Measurements from ENCODE around the gene ARVCF. TPM values are rescaled to one million over a fixed set of nuclear protein-coding genes. Genes with fewer than 3 reads are reported as not detected.

The ARVCF gene
- total RNA-seq, 2 donors from 2014 or later = 20.1 to 21.3 TPM

DNA sequence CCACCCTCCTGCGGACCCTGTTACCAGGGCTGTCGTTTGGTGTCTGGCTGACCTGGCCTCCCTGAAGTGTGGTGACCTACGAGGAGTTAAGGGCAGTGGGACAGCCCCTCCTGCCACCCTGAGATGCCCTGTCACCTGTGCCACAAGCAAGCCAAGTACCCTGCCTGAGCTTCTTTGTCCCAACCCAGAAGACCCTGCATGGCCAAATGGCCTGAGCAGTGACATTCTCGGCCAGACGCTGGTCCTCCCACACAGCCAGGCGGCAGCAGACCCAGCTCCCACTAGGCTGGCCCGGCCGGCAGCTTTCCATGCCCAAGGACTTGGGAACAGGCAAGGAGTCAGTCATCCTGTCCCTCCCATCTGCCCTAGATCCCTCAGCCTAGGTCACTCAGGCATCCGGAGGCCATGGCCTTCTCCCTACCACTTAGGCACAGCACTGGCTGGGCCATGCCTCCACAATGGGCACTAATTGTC, 7.6 kb downstream of the ARVCF start:
- intact Hi-C loops (cut with DNase I) = no loop called here

DNA sequence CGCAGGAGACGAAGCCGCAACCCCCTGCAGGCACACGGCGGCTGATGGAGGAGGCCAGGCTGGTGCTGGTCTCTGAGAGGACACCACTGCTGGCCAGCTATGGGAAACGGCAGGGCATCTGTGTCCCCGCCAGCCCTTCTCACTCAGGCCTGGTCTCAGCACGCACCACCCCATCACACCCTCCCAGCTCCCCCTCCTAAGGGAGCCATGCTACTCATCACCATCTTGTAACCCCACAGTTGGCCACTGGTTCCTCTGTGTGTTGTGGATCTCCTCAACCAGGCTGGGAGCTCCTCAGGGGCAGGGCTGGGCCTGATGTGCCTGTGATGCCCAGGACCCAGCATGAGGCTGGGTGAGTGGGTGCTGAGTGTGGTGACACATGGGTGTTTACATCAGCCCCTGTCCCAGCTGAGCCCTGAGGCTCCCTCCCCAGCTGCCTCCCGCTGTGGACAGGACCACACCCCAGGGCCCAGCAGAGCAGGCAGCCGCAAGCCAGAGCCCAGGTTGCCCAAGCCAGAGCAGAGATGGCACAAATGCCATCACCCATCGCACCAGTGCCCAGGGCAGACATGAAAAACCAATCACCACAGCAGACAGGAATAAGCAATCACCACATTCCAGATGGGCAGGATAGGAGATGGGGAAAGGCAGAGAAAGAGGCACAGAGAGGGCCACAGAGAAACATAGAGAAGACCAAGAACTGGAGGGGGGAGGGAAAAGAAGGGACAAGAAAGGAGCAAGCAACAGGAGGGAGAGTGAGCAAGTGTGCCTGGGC, 8.2 kb downstream of the ARVCF start:
- intact Hi-C loops (cut with DNase I) = no loop called here

More for the DNA sequence above, 7.6 kb downstream of the ARVCF start:
- DNase-seq (ENCODE audit: low spot score) = peak; percentile 72

DNA sequence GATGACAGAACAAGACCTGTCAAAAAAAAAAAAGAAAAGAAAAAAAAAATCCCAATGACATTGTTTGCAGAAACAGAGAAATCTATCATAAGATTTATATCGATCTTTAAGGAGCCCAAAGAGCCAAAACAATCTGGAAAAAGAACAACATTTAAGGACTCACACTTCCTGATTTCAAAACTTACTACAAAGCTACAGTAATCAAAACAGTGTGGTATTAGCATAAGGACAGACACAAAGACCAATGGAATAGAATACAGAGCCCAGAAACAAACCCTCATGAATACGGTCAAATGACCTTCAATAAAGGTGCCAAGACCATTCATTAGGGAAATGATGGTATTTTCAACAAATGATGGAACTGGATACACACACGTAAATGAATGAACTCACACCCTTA, 12.2 kb downstream of the ARVCF start:
- no peak for DNase-seq (ENCODE audit: low spot score)
- intact Hi-C loops (cut with DNase I) = no loop called here

More for the DNA sequence above, 8.2 kb downstream of the ARVCF start:
- DNase-seq (ENCODE audit: low spot score) = peak; percentile 66

DNA sequence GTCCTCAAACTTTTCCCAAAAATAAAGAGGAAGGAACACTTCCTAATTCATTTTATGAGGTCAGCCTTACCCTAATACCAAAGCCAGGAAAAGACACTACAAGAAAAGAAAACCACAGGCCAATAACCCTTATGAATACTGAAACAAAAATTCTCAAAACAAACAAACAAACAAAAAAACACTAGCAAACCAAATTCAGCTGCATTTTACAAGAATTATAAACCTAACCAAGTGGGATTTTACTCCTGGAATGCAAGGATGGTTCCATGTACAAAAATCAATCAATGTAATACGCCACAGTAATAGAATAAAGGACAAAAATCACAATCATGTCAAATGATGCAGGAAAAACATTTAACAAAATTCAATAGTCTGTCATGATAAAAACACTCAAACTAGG, 13.3 kb downstream of the ARVCF start:
- no peak for DNase-seq (ENCODE audit: low spot score)
- intact Hi-C loops (cut with DNase I) = no loop called here

DNA sequence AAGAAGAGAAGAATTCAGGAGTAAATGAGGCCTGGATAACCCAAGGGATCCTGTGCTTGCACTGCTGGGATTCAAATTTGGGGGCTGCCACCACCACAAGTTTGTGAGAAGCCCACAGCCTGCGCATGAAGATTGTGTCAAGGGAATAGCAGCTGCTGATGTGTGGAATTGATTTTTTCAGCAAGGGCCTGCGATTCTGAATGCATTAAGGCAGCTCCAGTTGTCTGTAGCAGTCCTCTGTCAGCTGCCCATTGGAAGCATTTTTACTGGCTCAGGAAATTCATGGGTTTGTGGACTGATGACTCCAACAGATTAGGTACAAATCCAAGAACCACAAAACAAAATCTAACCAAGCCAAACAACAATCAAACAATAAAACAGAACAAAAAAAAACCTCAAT, 14.0 kb downstream of the ARVCF start:
- no peak for DNase-seq (ENCODE audit: low spot score)
- intact Hi-C loops (cut with DNase I) = no loop called here

DNA sequence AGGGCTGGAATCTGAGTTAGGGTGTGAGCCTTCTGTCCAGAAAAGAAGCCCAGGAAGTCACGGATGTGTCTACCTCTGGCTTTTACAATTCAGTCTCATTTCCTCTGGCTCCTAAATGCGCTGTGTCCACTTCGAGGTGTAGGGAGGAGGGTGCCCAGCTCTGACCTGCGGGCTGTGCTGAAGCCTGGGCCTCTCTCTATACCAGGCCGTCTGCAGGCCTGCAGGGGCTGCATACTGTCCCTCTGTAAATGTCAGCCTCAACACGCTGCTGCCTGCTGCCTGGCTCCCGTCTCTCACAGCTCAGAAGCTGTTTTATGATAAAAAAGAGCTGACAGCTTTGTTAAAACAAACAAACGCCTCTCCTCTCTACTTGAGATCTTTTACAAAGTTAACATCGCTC, 14.5 kb downstream of the ARVCF start:
- peak; percentile 56 for DNase-seq (ENCODE audit: low spot score)
- intact Hi-C loops (cut with DNase I) = no loop called here

DNA sequence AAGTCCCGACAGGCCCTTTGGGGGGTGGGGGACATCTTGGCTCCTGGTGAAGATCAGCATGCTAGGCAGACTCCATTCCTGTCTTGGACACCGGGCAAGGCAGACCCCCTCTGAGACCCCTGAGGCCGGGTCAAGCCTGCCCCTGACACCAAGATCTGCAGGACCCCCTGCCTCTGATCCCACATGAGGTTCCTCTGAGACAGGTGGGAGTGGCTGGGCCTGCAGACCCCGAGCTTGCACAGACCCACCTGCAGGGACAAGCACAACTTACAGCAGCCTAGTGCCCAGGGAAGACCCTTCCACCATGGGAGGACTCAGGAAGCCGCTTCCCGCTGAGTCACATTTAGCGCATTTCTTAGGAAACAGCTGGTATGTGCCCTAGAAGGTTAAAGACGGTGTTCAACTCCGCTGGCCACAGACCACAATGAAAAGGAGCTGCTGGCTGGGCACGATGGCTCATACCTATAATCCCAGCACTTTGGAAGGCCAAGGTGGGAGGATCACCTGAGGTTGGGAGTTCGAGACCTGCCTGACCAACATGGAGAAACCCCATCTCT, 15.5 kb downstream of the ARVCF start:
- intact Hi-C loops (cut with DNase I) = no loop called here
- peak; percentile 44 for DNase-seq (ENCODE audit: low spot score)

DNA sequence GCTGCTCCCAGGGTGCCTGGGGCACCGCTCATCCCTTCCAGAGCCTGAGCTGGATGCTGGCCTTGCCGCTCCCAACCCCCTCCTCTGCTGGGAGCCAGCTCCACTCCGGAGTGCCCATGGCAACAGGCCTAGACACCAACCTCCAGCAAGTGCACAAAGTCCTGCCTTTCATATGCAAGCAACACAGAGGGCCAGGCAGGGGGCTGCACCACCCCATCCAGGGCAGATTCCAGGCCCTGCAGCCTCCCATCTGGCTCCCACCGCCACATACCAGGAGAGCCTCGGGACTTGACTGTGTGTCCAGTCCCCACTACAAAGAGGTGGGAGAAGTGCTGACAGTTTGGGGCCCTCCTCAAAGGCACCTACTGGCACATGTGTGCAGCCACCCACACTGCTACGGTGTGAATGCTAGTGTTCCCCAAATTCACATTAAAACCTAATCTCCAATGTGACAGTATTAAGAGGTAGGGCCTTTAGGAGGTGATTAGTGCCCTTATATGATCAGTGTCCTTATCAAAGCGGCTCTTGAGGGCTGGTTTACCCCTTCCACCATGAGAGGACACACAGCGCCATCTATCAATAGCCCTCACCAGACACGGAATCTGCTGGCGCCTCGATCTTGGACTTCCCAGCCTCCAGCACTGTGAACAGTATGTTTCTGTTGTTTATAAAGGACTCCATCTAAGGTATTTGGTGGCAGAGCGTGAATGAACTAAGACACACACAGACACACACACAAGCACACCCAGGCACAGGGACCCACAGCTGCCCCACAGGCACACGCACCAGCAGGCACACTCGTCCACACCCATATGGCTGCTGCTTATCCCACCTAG, 16.2 kb downstream of the ARVCF start:
- DNase-seq (ENCODE audit: low spot score) = peak; percentile 43
- intact Hi-C loops (cut with DNase I) = no loop called here

DNA sequence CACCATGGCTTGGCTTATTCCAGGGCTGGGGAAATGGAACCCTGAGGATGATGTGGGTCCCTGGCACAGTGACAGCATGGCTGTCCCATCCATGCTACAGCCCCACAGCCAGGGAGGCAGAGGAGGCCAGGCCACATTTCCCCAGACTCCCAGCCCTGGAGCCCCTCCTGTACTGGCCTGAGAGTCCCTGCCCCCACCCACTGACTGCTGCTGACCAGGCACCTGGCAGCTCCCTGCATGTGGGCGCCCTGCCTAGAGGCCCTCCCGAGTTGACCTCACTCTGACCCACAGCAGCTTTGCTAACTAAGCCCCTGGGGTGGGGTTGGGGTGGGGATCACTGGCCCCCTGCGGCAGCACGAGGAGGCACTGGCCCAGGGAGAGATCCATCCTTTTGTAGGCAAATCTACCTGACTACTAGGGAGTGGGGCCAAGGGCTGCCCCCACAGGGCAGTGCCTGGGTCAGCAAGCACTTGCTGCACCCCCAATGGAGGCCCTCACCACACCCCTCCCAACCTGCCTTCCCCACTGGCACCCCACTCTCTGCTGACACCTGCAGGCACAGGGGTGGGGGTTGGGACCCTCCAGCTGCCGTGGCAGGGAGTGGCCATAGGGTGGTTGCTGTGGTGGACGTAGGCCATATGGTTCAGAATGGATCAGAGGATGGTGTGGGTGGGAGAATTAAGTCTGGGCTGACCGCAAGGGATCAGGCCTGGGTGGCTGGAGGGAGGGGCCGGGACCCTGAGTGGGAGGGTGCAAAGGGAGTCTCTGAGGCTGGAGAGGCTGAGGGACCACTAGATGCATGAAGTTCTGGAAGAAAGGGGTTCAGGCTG, 17.4 kb downstream of the ARVCF start:
- intact Hi-C loops (cut with DNase I) = no loop called here
- peak; percentile 80 for DNase-seq (ENCODE audit: low spot score)

DNA sequence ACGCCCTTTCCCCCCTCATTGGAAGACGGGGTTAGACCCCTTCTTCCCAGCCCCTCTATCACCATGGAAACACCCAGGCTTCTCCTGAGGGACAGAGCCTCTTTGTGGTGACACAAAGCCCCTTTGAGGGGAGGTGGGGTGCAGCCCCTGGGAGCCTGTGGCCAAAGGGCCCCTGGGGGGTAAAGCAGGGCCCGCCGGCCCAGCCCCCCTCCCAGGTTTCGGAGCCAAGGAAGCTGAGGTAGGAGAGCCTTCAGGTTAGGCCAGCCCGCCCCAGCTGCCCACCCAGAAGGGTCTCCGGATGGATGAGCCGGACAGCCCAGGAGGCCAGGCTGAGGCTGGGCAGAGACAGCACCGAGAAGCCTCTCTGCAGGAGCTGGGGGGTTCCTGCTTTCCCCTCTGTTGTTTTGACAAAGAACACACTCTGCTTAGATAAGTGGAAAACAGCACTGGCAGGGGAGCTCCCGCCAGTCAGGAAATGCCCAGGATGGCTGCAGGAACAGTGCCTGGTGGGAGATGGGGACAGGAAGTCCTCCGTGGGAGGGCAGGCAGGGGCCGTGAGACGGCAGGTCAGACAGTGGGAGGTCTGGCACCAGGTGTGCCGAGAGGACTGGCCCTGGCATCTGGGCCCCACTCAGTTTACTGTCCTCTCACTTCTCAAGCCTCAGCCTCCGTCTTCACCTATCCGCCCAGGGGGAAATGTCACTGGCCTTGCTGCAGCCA, 18.2 kb downstream of the ARVCF start:
- intact Hi-C loops (cut with DNase I) = no loop called here
- DNase-seq (ENCODE audit: low spot score) = peak; percentile 52

DNA sequence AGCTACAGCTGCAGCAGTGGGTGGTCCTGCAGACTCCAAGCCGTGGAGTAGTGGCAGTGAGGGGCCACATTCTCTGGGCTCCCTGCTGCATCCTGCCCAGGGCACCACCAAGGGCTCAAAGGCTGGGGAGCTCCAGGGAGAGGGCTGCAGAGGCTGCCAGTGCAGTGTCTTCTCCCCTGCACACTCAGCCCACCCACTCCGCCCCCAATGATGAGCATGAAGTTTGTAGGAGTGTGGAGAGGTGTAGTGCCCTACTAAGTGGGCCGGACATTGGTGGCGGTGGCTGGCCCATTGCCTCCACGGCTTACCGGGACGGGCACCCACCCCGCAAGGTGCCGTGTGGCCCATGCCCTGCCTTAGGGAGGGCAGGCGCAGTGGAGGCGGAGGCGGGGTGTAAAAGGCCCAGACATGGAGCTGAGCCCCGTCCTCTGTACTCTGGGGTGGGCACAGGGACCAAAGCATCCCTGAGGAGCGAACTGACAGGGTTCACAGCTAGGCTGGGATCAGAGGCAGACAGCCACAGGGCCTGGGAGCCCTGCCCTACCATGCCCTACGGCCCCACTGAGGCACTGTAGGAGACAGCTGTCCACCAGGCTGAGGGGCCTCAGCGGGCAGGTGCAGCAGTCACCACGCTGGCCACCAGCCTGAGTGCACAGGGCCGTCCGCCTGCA, 18.9 kb downstream of the ARVCF start:
- intact Hi-C loops (cut with DNase I) = no loop called here
- peak; percentile 56 for DNase-seq (ENCODE audit: low spot score)

DNA sequence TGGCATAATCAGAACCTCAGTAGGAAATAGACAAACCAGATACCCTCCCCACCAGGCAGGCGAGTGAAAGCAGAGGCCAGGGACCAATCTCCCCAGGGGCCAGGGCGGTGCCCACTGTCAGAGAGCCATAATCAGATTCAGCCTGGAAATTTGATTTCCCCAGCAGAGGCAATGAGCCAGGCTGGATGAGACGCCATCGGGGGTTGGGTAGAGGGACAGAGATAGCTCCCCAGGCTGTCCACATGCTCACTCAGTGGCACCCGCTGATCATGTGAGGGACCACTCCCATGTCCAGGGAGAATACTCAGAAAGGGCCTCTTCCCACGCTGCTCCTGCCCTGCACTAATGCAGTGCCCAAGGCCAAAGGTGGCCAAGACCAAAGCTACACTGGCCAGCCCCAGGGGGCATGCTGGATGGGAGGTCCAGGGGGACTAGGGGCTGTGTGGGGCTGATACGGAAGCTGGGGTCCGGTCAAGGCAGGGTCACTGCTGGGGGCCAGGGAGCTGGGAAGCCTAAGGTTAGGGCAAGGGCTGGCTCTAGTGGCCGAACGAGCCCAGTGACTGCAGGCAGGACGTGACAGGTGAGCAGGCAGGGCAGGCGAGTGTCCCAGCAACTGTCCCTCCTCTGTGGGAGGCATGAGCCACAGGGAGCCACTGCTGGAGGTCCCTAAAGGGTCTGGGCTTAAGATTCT, 19.8 kb downstream of the ARVCF start:
- peak; percentile 79 for DNase-seq (ENCODE audit: low spot score)
- intact Hi-C loops (cut with DNase I) = no loop called here

DNA sequence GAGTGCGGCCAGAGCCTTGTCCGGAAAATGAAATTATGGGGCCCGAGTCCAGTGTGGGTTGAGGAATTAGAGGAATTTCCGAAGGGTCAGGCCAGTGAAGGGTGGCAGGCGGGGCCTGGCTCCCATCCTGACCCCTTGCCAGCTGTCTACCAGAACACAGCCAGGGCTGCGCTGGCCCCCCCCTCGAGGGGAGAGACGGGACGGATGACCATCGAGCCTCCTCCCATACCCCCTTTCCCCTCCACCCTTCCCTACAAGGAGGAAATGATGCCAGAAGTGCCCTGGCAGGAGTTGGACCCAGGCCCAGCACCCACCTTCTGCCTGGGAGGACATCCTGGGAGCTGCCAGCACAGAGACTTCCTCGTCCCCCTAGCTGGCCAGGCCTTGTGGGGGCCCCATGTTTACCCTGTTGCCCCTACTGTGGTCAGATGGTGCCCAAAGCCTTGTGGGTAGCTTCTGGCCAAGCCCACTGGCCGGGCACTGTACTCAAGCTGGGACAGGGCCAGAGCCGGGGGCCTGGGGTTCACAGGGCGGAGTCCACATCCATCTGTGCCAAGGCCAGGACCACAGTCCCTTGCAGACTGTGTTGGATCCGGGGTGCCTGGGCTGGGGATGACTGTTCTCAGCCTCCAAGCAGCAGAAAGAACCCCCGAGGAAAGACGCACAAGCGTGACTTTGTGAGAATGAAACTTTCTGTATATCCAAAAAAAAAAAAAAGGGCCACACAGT, 20.8 kb downstream of the ARVCF start:
- DNase-seq (ENCODE audit: low spot score) = peak; percentile 89
- intact Hi-C loops (cut with DNase I) = no loop called here

DNA sequence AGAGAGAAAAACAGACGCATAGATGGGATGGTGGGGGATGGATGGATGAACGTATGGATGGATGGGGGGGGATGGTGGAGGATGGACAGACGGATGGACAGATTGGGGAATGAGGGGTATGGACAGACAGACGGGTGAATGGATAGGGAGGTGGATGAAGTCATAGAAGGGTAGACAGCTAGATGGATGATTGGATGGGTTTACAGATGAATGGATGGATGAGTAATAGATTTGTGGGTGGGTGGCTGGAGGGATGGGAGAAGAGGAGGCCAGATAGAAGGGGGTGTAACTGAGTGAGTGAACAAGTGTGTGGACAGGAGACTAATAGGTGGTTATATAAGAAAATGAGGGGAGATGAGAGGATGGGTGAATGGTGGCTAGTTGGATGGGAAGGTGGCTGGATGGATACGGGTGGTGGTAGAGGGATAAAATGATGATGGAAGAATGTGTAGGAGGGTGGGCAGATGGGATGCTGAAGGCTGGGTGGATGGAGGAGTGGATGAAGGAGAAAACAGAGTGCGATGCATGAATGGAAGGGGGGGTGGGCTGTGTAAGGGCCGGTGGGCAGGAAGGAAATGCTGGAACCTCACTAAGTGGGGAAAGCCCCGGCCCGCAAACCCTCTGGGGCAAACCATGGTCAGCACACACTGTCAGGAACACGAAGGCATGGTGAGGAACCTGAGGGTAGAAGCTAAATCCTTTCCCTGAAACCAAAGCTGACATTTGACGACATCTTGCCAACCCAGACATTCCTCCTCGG, 21.6 kb downstream of the ARVCF start:
- DNase-seq (ENCODE audit: low spot score) = peak; percentile 13
- intact Hi-C loops (cut with DNase I) = no loop called here

DNA sequence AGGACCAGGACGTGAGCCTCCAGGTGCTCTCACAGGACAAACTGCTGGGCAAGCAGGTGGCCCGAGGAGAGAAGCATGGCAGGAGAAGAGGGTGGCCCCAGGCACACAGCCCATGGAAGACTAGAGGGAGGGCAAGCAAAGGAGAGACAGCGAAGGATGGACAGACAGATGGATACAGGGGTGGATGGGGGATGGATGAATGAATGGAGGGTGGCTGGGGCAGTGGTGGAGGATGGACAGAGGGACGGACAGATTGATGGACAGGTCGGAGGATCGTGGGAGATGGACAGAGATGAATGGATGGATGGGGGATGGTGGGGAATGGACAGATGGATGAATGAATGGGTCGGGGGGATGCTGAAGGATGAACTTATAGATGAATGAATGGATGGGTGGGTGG, 22.7 kb downstream of the ARVCF start:
- DNase-seq (ENCODE audit: low spot score) = no peak
- intact Hi-C loops (cut with DNase I) = no loop called here

DNA sequence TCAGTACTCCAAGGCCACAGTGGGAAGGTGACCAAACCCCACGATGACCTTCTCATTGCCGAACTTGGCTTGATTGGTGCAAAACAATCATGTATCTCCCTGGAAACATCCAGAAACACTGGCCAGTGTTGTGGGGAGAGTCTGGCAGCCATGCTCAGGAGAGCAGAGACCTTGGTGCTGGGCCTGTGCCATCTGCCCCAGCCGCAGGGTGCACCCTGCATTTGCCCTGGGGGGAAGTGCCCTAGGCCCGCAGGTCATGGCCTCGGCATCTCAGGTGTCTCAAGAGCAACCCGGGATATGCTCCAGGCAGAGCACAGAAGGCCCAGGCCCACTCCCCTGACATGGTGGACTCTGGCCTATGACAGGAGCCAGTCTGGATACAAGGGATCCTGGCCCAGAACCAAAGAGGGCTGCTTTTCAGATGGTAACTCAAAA, 23.7 kb downstream of the ARVCF start:
- DNase-seq (ENCODE audit: low spot score) = no peak
- intact Hi-C loops (cut with DNase I) = no loop called here

Data from posterior vena cava (tissue), 2 donors.